HepG2 (cell line): ENCODE results near the gene F7.

Experiments
- ELF4 ChIP-seq: sonication (generic); formaldehyde crosslinking; IDR thresholded peaks from 2 replicates; pipeline ENCODE4 v1.5.0; 2020; ENCODE audit warnings: missing genetic modification reagents, mild to moderate bottlenecking, moderate library complexity, borderline replicate concordance
- GABPA ChIP-seq, 2 experiments: IDR thresholded peaks; 2 replicates each; pipeline ENCODE4 v1.6.1; 2011 to 2016; ENCODE audit warnings: low read depth in 2 of 2, low read length in 1 of 2, missing biosample characterization in 1 of 2, missing genetic modification characterization in 1 of 2
- HNRNPL ChIP-seq: fragments of 200-400 bp; formaldehyde crosslinking; IDR thresholded peaks from 2 replicates; pipeline ENCODE4 v1.6.1; 2017; ENCODE audit warnings: mild to moderate bottlenecking, low read depth, low read length
- MTF1 ChIP-seq: sonication (generic); formaldehyde crosslinking; IDR thresholded peaks from 2 replicates; pipeline ENCODE4 v1.5.0; 2020; ENCODE audit warnings: missing genetic modification reagents
- NCOA2 ChIP-seq: sonication (generic); formaldehyde crosslinking; IDR thresholded peaks from 2 replicates; pipeline ENCODE4 v1.8.0; 2022; ENCODE audit warnings: inconsistent platforms
- NFYB ChIP-seq: sonication (generic); formaldehyde crosslinking; IDR thresholded peaks from 2 replicates; pipeline ENCODE4 v1.4.0; 2020; ENCODE audit warnings: missing genetic modification reagents
- POLR2A ChIP-seq, 2 experiments: IDR thresholded peaks; 2 replicates each; pipeline ENCODE4 v1.6.1; 2011; ENCODE audit warnings: low read depth in 2 of 2, low read length in 2 of 2, mild to moderate bottlenecking in 1 of 2, moderate library complexity in 1 of 2; ENCODE audit not compliant: insufficient read depth in 1 of 2
- YY1 ChIP-seq: IDR thresholded peaks from 2 replicates; pipeline ENCODE4 v1.6.1; 2011; ENCODE audit warnings: low read length, low read depth, moderate library complexity, mild to moderate bottlenecking; ENCODE audit not compliant: insufficient read depth, insufficient replicate concordance
- ZIK1 ChIP-seq: sonication (generic); formaldehyde crosslinking; IDR thresholded peaks from 2 replicates; pipeline ENCODE4 v1.5.0; 2020; ENCODE audit warnings: mild to moderate bottlenecking, low read depth, missing genetic modification reagents, borderline replicate concordance
- ZNF121 ChIP-seq: sonication (generic); formaldehyde crosslinking; IDR thresholded peaks from 2 replicates; pipeline ENCODE4 v1.5.0; 2020; ENCODE audit warnings: mild to moderate bottlenecking, missing genetic modification reagents
- ZNF263 ChIP-seq: sonication (generic); formaldehyde crosslinking; IDR thresholded peaks from 2 replicates; pipeline ENCODE4 v1.4.0; 2020; ENCODE audit warnings: missing genetic modification reagents
- ZNF570 ChIP-seq: sonication (generic); formaldehyde crosslinking; IDR thresholded peaks from 2 replicates; pipeline ENCODE4 v1.4.0; 2020; ENCODE audit warnings: mild to moderate bottlenecking, missing genetic modification reagents, borderline replicate concordance
- TF ChIP-seq, protein P1 (sequence below): sonication (generic); formaldehyde crosslinking; IDR thresholded peaks from 2 replicates; pipeline ENCODE4 v1.5.0; 2020; ENCODE audit warnings: mild to moderate bottlenecking, missing genetic modification reagents, moderate library complexity

DNA sequence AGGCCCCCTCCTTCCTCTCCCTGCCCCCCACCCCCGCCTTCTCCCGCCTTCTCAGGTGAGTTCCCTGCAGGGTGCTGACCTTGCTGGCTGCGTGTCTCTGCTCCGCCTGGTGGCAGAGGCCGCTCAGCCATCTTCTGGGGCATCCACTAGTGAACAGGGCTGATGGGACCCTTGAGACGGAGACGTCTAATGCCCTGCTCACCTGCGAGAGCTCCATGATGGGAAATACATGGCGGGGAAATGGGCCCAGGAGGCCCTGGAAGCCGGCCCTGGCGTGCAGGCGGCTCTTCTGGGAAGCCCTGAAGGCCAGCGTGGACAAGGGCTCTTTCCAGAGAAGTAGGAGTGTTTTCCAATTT, 15.2 kb upstream of the F7 start:
- TF ChIP-seq ZNF121 (CRISPR knock-in tag), result no peak
- no peak for TF ChIP-seq ZNF263
- no peak for TF ChIP-seq POLR2A (IDR thresholded peaks at IDR 0.05; ENCODE audit: insufficient read depth in 1 of 2, low read depth in 2 of 2, low read length in 2 of 2)
- no peak for TF ChIP-seq ZIK1 (CRISPR knock-in tag)
- no peak for TF ChIP-seq ZNF570 (CRISPR knock-in tag)
- no peak for TF ChIP-seq GABPA (IDR thresholded peaks at IDR 0.05; ENCODE audit: low read depth, low read length)
- TF ChIP-seq GABPA (CRISPR knock-in tag; IDR thresholded peaks at IDR 0.05; ENCODE audit: low read depth), result no peak
- TF ChIP-seq NFYB (CRISPR knock-in tag), result no peak
- TF ChIP-seq, protein P1, sequence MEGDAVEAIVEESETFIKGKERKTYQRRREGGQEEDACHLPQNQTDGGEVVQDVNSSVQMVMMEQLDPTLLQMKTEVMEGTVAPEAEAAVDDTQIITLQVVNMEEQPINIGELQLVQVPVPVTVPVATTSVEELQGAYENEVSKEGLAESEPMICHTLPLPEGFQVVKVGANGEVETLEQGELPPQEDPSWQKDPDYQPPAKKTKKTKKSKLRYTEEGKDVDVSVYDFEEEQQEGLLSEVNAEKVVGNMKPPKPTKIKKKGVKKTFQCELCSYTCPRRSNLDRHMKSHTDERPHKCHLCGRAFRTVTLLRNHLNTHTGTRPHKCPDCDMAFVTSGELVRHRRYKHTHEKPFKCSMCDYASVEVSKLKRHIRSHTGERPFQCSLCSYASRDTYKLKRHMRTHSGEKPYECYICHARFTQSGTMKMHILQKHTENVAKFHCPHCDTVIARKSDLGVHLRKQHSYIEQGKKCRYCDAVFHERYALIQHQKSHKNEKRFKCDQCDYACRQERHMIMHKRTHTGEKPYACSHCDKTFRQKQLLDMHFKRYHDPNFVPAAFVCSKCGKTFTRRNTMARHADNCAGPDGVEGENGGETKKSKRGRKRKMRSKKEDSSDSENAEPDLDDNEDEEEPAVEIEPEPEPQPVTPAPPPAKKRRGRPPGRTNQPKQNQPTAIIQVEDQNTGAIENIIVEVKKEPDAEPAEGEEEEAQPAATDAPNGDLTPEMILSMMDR (CRISPR knock-in tag), result no peak
- no peak for TF ChIP-seq NCOA2
- no peak for TF ChIP-seq HNRNPL
- TF ChIP-seq ELF4 (CRISPR knock-in tag), result no peak
- TF ChIP-seq YY1, result no peak
- no peak for TF ChIP-seq MTF1
